A673 (cell line): ENCODE results near the gene CDC45.

ENCODE experiments used
- EZH2 ChIP-seq: fragments of 200-600 bp; sonication (generic); IDR thresholded peaks from 2 replicates; pipeline ENCODE4 v1.6.1; 2017; ENCODE audit warnings: borderline replicate concordance, low read depth, mild to moderate bottlenecking, mixed read lengths, antibody characterized with exemption, low read length; ENCODE audit not compliant: poor library complexity, severe bottlenecking
- TF ChIP-seq, protein P1 (sequence below): fragments of 300-800, 200-600 bp; sonication (generic); conservative IDR thresholded peaks from 2 replicates; pipeline ENCODE4 v1.5.1; 2017; ENCODE audit warnings: low read depth, mild to moderate bottlenecking, antibody characterized with exemption, low read length, moderate library complexity, mixed read lengths

DNA sequence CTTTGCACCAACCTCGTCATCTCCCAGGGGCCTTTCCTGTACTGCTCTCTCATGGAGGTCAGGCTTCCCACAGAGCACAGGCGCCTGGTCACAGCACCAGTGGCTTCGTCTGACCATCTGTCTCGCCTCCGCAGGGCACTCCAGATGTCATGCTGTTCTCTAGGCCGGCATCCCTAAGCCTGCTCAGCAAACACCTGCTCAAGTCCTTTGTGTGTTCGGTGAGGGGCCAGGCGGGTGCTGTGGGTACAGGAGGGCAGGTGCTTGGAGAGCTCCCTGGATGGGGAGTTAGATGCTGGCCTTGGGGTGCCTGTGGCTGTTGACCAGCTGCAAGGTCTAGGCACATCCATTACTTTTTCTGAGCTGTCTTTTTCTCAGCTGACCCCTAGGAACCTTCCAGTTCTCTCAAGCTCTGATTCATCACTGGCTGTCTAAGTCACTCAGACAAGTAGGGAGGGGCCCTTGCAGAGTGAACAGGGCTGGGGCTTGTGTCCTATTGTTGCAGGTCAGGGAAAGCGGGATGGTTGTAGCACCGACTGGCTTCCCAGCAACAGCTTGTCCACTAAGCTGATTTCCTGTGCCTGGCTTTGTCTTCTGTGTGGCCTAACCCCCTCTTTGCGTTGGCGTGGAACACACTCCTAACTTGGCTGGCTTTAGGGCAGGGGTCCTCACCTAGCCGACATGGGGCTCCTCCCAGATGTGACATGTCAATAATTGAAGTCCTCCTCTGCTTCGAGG, 35.3 kb downstream of the CDC45 start:
- TF ChIP-seq, protein P1, sequence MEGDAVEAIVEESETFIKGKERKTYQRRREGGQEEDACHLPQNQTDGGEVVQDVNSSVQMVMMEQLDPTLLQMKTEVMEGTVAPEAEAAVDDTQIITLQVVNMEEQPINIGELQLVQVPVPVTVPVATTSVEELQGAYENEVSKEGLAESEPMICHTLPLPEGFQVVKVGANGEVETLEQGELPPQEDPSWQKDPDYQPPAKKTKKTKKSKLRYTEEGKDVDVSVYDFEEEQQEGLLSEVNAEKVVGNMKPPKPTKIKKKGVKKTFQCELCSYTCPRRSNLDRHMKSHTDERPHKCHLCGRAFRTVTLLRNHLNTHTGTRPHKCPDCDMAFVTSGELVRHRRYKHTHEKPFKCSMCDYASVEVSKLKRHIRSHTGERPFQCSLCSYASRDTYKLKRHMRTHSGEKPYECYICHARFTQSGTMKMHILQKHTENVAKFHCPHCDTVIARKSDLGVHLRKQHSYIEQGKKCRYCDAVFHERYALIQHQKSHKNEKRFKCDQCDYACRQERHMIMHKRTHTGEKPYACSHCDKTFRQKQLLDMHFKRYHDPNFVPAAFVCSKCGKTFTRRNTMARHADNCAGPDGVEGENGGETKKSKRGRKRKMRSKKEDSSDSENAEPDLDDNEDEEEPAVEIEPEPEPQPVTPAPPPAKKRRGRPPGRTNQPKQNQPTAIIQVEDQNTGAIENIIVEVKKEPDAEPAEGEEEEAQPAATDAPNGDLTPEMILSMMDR: no peak
- TF ChIP-seq EZH2: no peak
